Activated CD4-positive, alpha-beta T cell treated with anti-CD3 and anti-CD28 coated beads, Interleukin-2, Interleukin-6, amounts not matched to agents 100 ng/mL and 50 ng/mL, durations not matched to agents 16 hours and 8 hours (primary cell): ENCODE data around the gene CC2D1A.
"Not testable (repeated sequence)": the region's sequence is repeated elsewhere in the genome, so short reads cannot be mapped to it uniquely, and the experiment has no call there.

Experiments
- DNase-seq: peaks from one replicate; pipeline ENCODE4 v3.0.0-alpha.2; 2020

CC2D1A gene

DNA sequence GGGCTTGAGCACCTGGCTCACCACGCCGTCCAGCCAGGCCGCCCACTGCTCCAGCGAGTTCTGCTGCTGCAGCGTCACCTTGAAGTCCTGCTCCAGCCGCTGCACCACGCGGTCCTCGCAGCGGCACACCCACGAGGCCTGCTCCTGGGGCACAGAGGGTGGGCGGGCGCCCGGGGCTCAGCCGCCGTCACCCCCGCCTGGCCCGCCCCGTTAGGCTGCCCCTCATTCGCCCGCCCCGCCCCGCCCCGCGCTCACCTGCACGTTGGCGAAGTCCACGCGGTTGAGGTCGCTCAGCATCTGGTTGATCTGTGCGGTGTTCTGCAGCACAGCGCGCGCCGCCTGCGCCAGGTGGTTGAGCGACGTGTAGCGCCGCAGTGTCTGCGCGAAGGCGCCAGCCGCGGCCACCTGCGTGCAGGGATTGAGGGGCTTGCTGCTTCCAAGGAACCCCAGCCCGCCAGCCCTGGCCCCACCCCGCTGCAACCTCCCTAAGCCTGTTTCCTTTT, 57.7 kb downstream of the CC2D1A start:
- DNase-seq, result no peak

DNA sequence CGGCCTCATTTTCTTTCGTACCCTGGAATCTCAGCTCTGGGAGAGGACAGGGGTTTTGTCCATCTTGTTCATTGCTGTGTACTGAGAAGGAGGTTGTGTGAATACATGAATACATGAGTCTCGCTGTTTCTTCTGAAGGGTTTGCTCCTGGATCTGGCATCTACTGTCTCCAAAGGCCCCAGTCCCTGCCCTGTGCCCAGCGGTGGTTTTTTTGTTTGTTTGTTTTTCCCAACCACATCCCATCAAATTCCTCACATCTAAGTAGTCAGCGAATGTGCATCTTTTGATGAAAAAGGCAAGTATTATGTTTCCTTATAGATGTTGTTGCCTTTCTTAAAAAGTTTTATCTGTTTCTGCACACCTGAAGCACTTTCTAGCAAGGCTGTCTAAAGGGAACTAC, 58.8 kb downstream of the CC2D1A start:
- no peak for DNase-seq

DNA sequence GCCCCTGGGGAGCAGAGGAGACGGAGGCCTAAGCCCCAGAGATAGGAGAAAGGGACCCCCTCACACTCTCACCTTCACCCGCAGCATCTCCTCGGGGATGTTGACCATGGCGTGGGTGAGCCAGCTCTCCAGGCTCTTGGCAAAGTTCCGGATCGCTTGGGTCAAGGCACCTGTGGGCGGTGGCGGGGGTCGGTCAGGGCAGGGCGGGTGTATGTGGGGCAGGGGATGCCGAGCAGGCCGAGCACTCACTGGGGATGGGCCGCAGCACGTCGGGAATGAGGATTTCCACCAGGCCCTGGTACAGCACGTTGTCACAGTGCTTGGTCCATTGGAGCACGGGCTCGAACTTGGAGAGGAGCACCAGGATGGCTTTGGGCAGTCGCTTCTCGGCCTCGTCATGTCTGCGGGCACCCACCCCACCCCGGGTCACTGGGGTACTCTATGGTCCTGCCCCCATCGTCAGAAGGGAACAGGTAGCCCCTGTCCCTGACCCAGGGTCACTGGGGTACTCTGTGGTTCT, 59.4 kb downstream of the CC2D1A start:
- no peak for DNase-seq

- no peak for DNase-seq
Measured at GRCh38 chr19:13965926-13966683, 60.1 kb downstream of the CC2D1A start.

GRCh38 chr19:13966684-13967128, 60.7 kb downstream of the CC2D1A start:
- no peak for DNase-seq

DNA sequence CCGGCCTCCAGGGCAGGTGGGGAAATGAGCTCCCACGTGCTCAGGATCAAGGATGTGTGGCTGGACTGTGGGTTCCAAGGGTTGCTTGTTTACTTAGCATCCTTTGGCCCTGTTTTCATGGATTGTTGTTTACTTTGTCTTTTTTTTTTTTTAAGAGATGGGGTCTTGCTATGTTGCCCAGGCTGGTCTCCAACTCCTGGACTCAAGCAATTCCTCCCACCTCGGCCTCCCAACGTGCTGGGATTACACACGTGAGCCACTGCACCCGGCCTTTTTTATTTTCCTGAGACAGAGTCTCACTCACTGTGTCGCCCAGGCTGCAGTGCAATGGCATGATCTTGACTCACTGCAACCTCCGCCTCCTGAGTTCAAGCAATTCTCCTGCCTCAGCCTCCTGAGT, 61.2 kb downstream of the CC2D1A start:
- DNase-seq, result not testable (repeated sequence)

- DNase-seq, result no peak
Measured at GRCh38 chr19:13968383-13968935, 62.5 kb downstream of the CC2D1A start.

GRCh38 chr19:13968999-13969398, 63.0 kb downstream of the CC2D1A start:
- no peak for DNase-seq

DNA sequence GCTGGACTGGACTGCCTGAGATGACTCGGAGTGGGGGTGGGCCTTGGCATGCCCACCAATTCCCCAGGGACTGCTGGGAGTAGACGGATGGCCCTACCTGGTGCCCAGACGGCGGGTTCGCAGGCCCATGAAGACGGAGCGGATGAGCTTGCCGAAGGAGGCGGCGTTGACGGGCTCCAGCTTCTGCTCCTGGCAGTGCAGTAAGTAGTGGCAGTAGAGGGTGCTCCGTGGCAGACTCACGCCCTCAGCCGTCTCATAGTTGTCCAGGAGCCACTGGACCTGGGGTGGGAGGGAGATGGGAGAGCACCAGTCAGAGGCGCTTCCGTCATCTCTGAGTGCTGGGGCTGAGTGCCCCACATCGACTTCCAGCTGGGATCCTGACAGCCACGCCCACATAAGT, 63.9 kb downstream of the CC2D1A start:
- no peak for DNase-seq

GRCh38 chr19:13971868-13972267, 65.9 kb downstream of the CC2D1A start:
- DNase-seq, result not testable (repeated sequence)

DNA sequence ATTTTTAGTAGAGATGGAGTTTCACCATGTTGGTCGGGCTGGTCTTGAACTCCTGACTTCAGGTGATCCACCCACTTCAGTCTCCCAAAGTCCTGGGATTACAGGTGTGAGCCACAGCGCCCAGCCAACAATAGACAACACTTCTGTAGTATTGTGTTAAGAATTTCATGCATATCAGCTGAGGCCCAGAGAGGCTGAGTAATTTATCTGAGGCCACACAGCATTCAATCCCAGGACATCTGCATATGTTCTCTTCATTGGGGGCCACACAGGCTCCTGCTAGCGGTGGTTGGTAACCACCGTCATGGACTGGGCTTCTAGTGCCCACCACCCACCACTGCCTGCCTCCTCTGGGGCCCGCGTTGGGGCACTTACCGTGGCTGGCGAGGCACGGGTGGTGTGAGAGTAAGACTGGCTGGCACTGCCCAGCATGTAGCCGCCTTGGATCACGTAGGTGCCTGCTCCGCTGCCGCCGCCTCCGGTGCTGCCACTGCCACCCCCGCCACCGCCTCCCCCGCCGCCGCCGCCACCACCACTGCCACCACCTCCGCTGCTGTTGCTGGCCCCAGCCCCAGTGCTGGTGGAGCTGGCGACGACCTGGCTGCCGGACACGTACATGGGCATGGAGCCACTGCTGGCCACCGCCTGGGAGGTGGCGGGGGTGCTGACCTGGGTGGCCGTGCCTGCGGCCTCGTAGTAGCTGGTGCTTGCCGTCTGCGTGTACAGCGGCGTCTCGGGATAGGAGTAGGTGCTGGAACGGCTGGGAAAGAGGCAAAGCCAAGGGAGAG, 66.6 kb downstream of the CC2D1A start:
- DNase-seq, result no peak

DNA sequence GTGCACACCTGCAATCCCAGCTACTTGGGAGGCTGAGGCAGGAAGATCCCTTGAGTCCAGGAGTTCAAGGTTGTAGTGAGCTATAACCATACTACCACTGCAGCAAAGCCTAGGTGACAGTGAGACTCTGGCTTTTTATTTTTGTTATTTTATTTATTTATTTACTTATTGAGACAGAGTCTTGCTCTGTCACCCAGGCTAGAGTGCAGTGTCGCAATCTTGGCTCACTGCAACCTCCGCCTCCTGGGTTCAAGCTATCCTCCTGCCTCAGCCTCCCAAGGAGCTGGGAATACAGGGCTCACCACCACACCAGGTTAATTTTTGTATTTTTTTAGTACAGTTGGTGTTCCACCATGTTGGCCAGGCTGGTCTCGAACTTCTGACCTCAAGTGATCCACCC, 67.5 kb downstream of the CC2D1A start:
- DNase-seq, result not testable (repeated sequence)

GRCh38 chr19:13974073-13974472, 68.1 kb downstream of the CC2D1A start:
- peak; percentile 39 for DNase-seq

GRCh38 chr19:13975870-13976269, 69.9 kb downstream of the CC2D1A start:
- no peak for DNase-seq

DNA sequence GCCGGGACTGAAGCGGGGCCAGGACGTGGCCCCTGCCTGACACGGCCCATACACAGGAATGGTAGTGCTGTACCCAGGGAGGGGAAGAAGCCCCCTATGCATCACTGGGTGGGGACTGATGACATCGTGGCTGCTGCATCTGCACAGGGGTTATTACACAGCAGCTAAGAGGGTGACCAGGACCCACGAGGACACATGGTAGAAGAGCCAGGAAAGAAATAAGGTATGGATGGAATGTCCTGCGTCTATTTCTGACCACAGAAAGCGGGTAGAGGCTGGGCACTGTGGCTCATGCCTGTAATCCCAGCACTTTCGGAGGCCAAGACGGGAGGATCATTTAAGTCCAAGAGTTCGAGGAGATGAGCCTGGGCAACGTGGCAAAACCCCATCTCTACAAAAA, 70.4 kb downstream of the CC2D1A start:
- no peak for DNase-seq

GRCh38 chr19:13977803-13978202, 71.8 kb downstream of the CC2D1A start:
- DNase-seq, result no peak

DNA sequence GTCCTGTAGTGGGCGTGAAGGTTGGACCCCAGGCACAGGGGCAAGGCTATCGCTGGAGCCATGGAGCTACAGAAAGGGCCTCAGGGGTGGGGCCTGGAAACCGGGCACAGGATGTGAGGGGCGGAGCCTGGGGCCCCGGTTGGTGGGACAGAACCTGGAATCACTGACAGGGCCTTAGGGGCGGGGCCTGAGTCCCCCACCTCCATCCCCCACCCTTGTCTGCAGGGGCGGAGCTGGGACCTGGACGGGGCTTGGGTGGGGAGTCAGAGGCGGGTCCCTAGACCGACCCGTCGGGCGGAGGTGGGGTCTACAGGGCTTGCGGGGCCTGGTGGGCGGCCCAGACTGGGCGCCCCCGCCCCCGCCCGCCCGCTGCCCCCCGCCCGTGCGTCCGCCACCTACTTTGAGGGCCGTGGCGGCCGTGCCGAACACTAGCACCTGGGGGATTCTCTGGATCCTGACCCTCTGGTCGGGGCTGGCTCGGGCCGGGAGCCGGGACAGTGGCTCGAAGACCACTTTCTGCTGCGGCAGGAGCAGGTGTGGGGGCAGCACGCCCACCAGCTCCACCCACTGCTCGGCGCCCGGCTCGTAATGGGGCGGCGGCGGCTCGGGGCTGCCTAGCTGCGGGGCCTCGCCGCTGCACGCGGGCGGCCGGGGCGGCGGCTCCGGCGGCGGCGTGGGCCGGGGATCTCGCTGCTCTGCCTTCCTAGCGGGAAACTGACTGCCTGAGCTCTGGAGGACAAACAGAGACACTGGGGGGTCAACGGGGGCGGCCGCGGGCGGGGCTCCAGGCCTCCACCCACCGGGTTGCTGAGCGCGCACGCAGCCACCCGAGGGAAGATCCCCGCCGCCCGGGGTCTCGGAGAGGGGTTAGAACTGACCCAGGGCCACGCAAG, 72.6 kb downstream of the CC2D1A start:
- DNase-seq, result no peak

GRCh38 chr19:13979244-13979615, 73.2 kb downstream of the CC2D1A start:
- no peak for DNase-seq

GRCh38 chr19:13979686-13980085, 73.7 kb downstream of the CC2D1A start:
- no peak for DNase-seq

- no peak for DNase-seq
Measured at GRCh38 chr19:13980340-13980739, 74.3 kb downstream of the CC2D1A start.
